ENCODE data around the gene FBH1. TPM values are rescaled to one million over a fixed set of nuclear protein-coding genes. Genes with fewer than 3 reads are reported as not detected.

Gene FBH1
- total and polyA plus RNA-seq, 4 donors: 52.8 to 95.5 (median 65.8) TPM

DNA sequence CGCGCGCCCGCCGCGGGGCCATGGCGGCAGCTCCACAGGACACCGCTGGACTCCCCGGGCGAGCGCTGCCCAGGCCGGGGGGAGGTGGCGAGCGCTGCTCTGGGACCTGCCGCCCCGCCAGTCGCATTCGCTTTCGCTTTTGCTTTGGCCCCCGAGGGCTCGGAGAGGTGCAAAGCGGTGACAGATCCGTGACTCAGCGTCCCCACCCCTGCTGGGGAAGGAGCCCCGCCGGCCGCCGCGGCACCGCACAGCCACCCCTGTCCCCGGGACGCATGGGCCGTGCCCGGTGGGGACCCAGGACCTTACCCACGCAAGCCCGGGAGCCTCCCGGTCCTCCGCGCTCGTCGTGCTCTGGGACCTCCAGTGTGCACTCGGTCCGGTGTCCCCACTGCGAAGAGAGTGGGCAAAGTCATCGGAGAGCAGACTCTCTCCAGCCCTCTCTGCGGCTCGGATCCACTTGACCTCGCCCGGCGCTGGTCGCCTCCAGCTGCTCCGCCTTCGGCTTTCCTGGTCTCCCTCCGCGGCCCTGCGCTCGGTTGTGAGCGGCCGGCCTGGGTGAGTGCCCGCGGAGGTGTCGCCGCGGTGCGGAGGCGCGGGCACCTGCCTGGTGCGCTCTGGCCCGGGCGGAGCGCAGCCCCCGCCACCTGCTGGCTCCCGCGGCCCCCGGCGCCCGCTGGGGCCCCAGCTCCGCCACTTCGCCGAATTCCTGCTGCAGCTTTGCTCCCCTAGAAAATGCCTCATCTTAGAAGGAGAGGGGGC lies 87.6 kb downstream of the FBH1 start, which contains the start of gene IL15RA:
TSS of gene IL15RA (minus strand) at position 73 of the 759 bp plus-strand sequence. CDS start at position 22, 51 bp downstream.
- H3K27ac ChIP-seq (ENCODE audit: low read depth, low read length): no peak within 1 kb of the TSS
- H3K4me1 ChIP-seq (ENCODE audit: control insufficient read depth, insufficient read depth, low read length): peaks cover 9% of the 10 kb centered on the region
- under 1% methylated on average over 76 of the region's 80 CpGs for WGBS (ENCODE audit: insufficient coverage)
- no peaks in the 10 kb centered on the region for H3K36me3 ChIP-seq (ENCODE audit: control insufficient read depth, insufficient read depth, low read length)
- H3K4me3 ChIP-seq (ENCODE audit: low read depth, low read length): peak within 1 kb of the TSS; percentile 45
- peak in 2 of 6 donors; percentile 25 to 45 for DNase-seq (ENCODE audit: low read depth in 4 of 6, low spot score in 6 of 6)
- peaks cover 25% of the 10 kb centered on the region for H3K27me3 ChIP-seq (ENCODE audit: control insufficient read depth, insufficient read depth, low read length)
- no peaks in the 10 kb centered on the region for H3K9me3 ChIP-seq (ENCODE audit: control insufficient read depth, insufficient read depth, low read length)

DNA sequence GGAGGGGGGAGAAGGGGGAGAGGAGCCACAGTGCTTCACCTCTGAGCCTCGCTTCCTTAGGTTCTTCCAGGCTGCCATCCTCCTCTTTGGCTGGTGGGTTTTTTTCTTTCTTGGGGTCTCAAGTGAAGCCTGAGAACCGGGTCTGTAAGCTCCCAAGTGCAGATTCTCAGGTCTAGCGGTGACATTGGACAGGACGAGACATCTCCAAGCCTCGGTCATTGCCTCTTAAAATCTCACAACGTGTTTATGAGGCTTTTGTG lies 88.1 kb downstream of the FBH1 start:
- H3K36me3 ChIP-seq (ENCODE audit: control insufficient read depth, insufficient read depth, low read length): no peaks in the 10 kb centered on the region
- peaks cover 25% of the 10 kb centered on the region for H3K27me3 ChIP-seq (ENCODE audit: control insufficient read depth, insufficient read depth, low read length)
- peaks cover 9% of the 10 kb centered on the region for H3K4me1 ChIP-seq (ENCODE audit: control insufficient read depth, insufficient read depth, low read length)
- peak in 2 of 6 donors; percentile 8 to 9 for DNase-seq (ENCODE audit: low read depth in 4 of 6, low spot score in 6 of 6)
- no peak overlapping the region for H3K4me3 ChIP-seq (ENCODE audit: low read depth, low read length)
- no peaks in the 10 kb centered on the region for H3K9me3 ChIP-seq (ENCODE audit: control insufficient read depth, insufficient read depth, low read length)
- H3K27ac ChIP-seq (ENCODE audit: low read depth, low read length): no peak overlapping the region
- 12% methylated on average over 6 of the region's 6 CpGs for WGBS (ENCODE audit: insufficient coverage)

GRCh38 chr10:5981529-5981928 lies 91.5 kb downstream of the FBH1 start:
- Histone ChIP-seq H3K4me1 (ENCODE audit: control insufficient read depth, insufficient read depth, low read length) (peaks cover 8% of the 10 kb centered on the region), H3K27ac (ENCODE audit: low read depth, low read length) (no peak overlapping the region), H3K9me3 (ENCODE audit: control insufficient read depth, insufficient read depth, low read length) (no peaks in the 10 kb centered on the region), H3K36me3 (ENCODE audit: control insufficient read depth, insufficient read depth, low read length) (no peaks in the 10 kb centered on the region), H3K4me3 (ENCODE audit: low read depth, low read length) (no peak overlapping the region), H3K27me3 (ENCODE audit: control insufficient read depth, insufficient read depth, low read length) (peaks cover 16% of the 10 kb centered on the region)
- WGBS (ENCODE audit: insufficient coverage): 96% methylated on average over 8 of the region's 9 CpGs
- DNase-seq (ENCODE audit: low read depth in 4 of 6, low spot score in 6 of 6): no peak

DNA sequence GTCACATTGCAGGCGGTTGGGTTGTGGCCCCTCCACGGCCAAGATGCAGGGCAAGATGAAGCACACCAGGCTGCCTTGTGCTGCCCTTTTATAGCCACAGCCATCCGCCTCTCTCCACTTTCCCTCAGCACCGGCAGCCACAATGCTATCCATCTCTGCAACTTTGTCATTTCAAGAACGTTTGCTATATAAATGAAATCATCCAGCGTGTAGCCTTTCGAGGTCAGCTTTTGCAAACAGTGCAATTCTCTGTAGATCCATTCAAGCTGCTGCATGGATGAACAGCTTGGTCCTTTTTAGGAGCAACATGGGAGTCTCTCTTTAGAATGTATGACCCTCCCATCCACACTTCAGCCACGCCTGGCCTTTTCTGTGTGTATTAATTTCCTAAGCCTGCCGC lies 93.7 kb downstream of the FBH1 start:
- Histone ChIP-seq H3K4me3 (ENCODE audit: low read depth, low read length) (no peak overlapping the region), H3K27me3 (ENCODE audit: control insufficient read depth, insufficient read depth, low read length) (no peaks in the 10 kb centered on the region), H3K27ac (ENCODE audit: low read depth, low read length) (no peak overlapping the region), H3K36me3 (ENCODE audit: control insufficient read depth, insufficient read depth, low read length) (no peaks in the 10 kb centered on the region), H3K4me1 (ENCODE audit: control insufficient read depth, insufficient read depth, low read length) (no peaks in the 10 kb centered on the region), H3K9me3 (ENCODE audit: control insufficient read depth, insufficient read depth, low read length) (no peaks in the 10 kb centered on the region)
- WGBS (ENCODE audit: insufficient coverage): 64% methylated on average over 6 of the region's 9 CpGs
- DNase-seq (ENCODE audit: low read depth in 4 of 6, low spot score in 6 of 6): peak in 1 of 6 donors; percentile 60

GRCh38 chr10:5985029-5985428 lies 95.0 kb downstream of the FBH1 start:
- no peaks in the 10 kb centered on the region for H3K4me1 ChIP-seq (ENCODE audit: control insufficient read depth, insufficient read depth, low read length)
- H3K27me3 ChIP-seq (ENCODE audit: control insufficient read depth, insufficient read depth, low read length): no peaks in the 10 kb centered on the region
- H3K9me3 ChIP-seq (ENCODE audit: control insufficient read depth, insufficient read depth, low read length): no peaks in the 10 kb centered on the region
- WGBS (ENCODE audit: insufficient coverage): 87% methylated on average over 4 of the region's 5 CpGs
- no peak for DNase-seq (ENCODE audit: low read depth in 4 of 6, low spot score in 6 of 6)
- H3K27ac ChIP-seq (ENCODE audit: low read depth, low read length): no peak overlapping the region
- no peaks in the 10 kb centered on the region for H3K36me3 ChIP-seq (ENCODE audit: control insufficient read depth, insufficient read depth, low read length)
- H3K4me3 ChIP-seq (ENCODE audit: low read depth, low read length): no peak overlapping the region

Other genes with a start within 250 kb of the FBH1 start
- 10 to 100 TPM; 14.3 to 14.8 TPM for gene ASB13, start 223.6 kb upstream of the FBH1 start, total RNA-seq
- 10 to 100 TPM; 32.4 to 35.8 TPM for gene ASB13, start 223.6 kb upstream of the FBH1 start, polyA plus RNA-seq (ENCODE audit: insufficient read length in 2 of 2)
- gene TASOR2, start 205.4 kb upstream of the FBH1 start, total RNA-seq: 10 to 100 TPM; 71.5 to 93.3 TPM
- gene TASOR2, start 205.4 kb upstream of the FBH1 start, polyA plus RNA-seq (ENCODE audit: insufficient read length in 2 of 2): 10 to 100 TPM; 27.5 to 32.1 TPM
- 100 to 1,000 TPM; 222 to 339 TPM for gene GDI2, start 76.8 kb upstream of the FBH1 start, total RNA-seq
- gene GDI2, start 76.8 kb upstream of the FBH1 start, polyA plus RNA-seq (ENCODE audit: insufficient read length in 2 of 2): 100 to 1,000 TPM; 186 to 221 TPM
- 10 to 100 TPM; 10.1 to 11.5 TPM for gene ANKRD16, start 350 bp upstream of the FBH1 start, total RNA-seq
- 10 to 100 TPM; 14.3 to 15.5 TPM for gene ANKRD16, start 350 bp upstream of the FBH1 start, polyA plus RNA-seq (ENCODE audit: insufficient read length in 2 of 2)
- gene IL15RA, start 87.3 kb downstream of the FBH1 start, total RNA-seq: 1 to 10 TPM in 1 of 2 donors, under 1 TPM in 1; 0.89 to 2.1 TPM
- under 1 TPM; 0.81 to 0.84 TPM for gene IL15RA, start 87.3 kb downstream of the FBH1 start, polyA plus RNA-seq (ENCODE audit: insufficient read length in 2 of 2)
- under 1 TPM in 1 of 2 donors, not detected in 1; 0.10 TPM for gene IL2RA, start 172.1 kb downstream of the FBH1 start, total RNA-seq
- not detected for gene IL2RA, start 172.1 kb downstream of the FBH1 start, polyA plus RNA-seq (ENCODE audit: insufficient read length in 2 of 2)
- 10 to 100 TPM; 48.2 to 66.1 TPM for gene RBM17, start 198.8 kb downstream of the FBH1 start, total RNA-seq
- 100 to 1,000 TPM; 127 to 149 TPM for gene RBM17, start 198.8 kb downstream of the FBH1 start, polyA plus RNA-seq (ENCODE audit: insufficient read length in 2 of 2)

Data from spinal cord (tissue), 10 donors.